Uterus (tissue), 2 donors: Measurements from ENCODE around the gene IFNB1.

ENCODE experiments used
- CTCF ChIP-seq, 4 experiments: fragments of 200-600 bp in 2 of 4; fragments of 450-650 bp in 2 of 4; sonication (generic) in 2 of 4; IDR thresholded peaks; one replicate each; pipeline ENCODE4 v1.5.1; 2016 to 2019; ENCODE audit warnings: antibody characterized with exemption in 4 of 4, mild to moderate bottlenecking in 2 of 4, moderate library complexity in 1 of 4
- POLR2A ChIP-seq, 2 donors: fragments of 450-650 bp; IDR thresholded peaks; one replicate each; pipeline ENCODE4 v1.6.1; 2016; ENCODE audit warnings: antibody characterized with exemption in 2 of 2, mild to moderate bottlenecking in 1 of 2, moderate library complexity in 1 of 2

GRCh38 chr9:21110708-21111576 is 33.2 kb upstream of the IFNB1 start:
- peak; percentile 72 to 85 (median 78) for TF ChIP-seq CTCF (IDR thresholded peaks at IDR 0.05)
- TF ChIP-seq POLR2A (IDR thresholded peaks at IDR 0.05): no peak
